Stimulated activated CD8-positive, alpha-beta memory T cell treated with anti-CD3 and anti-CD28 coated beads, Interleukin-4, amount 100 ng/mL, for 1 hour (primary cell): ENCODE data around the gene CELSR2.
"Not testable (repeated sequence)": the region's sequence is repeated elsewhere in the genome, so short reads cannot be mapped to it uniquely, and the experiment has no call there.

Experiments
- DNase-seq, 2 donors: peaks; one replicate each; pipeline ENCODE4 v3.0.0-alpha.2; 2020; ENCODE audit warnings: low read depth in 2 of 2, low spot score in 1 of 2

Gene CELSR2

GRCh38 chr1:109300650-109301151 is 51.4 kb downstream of the CELSR2 start:
- DNase-seq: no peak

DNA sequence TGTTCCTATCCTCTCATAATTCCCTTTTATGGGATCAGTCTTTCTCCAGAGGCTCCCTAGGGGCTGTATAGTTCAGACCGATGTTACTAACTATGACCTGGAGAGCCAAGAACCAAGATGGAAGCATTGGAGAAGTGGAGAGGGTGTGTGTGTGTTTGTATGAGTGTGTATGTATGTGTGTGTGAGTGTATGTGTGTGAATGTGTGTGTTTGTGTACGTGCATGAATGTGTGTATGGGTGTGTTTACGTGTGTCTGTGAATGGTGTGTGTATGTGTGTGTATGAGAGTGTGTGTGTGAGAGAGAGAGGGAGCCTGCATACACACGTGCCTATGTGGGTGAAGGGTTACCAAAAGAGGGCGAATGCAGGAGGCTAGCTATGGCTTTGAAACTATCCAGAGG is 52.5 kb downstream of the CELSR2 start:
- DNase-seq: no peak

DNA sequence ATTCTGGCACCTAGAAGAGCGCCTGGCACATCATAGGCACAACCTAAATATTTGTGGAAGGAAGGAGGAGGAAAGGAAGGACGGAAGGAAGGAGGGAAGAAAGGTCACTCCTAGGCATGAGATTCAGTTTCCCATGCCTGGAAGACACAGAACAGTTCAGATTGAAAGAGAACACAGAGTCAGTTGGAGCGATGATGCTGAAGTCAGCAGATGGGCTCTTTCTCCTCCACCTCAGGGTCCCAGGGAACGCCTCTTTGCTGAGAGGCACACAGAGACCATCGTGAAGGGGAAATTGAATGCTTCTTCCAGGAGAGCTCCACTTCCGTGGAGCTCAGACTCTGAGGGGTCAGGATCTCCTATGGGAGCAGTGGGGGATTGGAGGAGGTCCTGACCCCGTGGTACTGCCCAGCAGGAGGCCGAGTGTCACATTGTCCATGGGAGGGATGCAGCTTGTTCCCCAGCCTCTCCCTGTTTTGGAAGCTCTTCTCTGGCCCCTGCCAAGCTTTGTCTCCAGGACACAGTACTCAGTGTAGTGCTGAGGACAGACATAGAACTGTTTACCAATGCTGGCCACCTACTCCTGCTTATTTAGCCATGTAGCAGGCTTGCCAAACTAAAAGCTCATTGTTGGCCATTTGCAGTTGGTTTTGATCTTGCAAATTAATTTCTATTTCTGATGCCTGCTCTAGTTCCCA is 55.0 kb downstream of the CELSR2 start:
- no peak for DNase-seq

DNA sequence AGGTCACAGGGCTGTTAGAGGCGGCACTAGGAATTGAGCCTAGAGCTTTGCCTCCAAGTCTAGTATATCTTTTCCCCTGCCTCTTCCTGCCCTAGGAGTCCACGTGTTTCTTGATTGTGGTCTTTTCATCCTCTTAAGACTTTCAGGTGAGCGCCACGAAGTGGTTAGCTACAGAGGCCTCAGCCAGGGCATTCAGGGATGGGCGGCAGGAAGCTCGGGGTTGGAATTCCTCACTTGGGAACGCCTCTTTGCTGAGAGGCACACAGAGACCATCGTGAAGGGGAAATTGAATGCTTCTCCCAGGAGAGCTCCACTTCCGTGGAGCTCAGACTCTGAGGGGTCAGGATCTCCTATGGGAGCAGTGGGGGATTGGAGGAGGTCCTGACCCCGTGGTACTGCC is 56.7 kb downstream of the CELSR2 start:
- not testable (repeated sequence) for DNase-seq

- DNase-seq: no peak
Observed at GRCh38 chr1:109306832-109307273, 57.5 kb downstream of the CELSR2 start, which contains the start of gene MYBPHL. TSS of gene MYBPHL (minus strand) at chr1:109307011. CDS start at chr1:109306991, 20 bp downstream.

GRCh38 chr1:109307274-109308021 is 58.1 kb downstream of the CELSR2 start:
- DNase-seq: no peak

- DNase-seq: no peak
Observed at GRCh38 chr1:109309347-109309746, 60.0 kb downstream of the CELSR2 start.

GRCh38 chr1:109312246-109312645 is 62.9 kb downstream of the CELSR2 start:
- DNase-seq: no peak

DNA sequence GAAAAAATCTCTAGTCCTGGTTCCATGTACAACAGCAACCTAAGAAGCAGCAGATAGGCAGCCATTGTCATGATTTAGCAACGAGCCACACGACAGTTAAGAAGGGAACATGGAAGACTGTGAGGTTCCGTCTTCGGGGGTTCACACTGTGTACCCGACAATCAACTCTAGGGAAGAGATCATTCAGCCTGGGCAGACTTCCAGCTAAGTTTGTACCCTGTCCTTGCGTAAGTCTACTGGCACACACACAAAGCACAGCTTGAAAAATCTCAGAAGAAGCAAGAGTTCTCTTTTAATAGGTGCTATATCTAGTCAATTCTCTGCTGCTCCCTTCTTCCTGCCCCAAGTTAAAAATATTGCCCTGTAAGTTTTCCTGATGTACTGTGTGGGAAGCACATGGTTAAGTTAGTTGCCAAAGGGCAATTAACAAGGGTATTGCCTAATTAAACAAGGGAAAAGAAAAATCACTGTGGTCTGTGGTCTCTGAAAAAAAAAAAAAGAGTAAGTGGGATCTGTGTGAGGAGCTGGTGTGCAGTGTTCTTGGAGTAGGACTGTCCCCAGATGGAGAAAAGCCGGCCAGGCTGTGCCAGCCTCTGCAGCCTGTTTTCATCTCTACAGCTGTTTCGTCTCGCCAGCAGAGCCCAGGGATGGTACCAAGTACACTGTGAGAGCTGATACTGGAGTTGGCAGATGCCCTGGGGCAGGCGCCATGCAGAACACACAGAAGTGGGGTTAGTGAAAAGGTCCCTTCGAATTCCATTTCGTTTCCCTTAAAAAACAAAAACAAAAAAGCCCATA is 63.8 kb downstream of the CELSR2 start:
- DNase-seq: no peak

DNA sequence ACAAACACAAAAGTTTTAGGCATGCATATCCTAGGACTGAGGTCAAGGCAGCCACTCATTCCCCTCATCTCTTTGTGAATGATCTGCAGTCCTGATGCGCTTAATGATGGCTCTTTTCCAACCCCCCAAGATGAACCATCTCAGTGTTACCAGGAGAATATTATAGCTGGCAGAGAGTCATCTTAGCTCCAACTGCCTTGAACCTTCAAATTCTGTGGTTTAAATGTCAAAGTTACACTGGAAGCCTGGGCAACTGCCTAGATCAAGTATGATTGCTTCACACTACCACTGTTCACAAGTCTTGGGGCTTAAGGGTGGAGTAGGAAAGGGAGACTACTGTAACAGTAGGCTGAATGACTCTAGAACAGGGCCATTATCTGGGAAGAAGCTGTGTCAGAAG is 65.5 kb downstream of the CELSR2 start:
- DNase-seq: no peak

DNA sequence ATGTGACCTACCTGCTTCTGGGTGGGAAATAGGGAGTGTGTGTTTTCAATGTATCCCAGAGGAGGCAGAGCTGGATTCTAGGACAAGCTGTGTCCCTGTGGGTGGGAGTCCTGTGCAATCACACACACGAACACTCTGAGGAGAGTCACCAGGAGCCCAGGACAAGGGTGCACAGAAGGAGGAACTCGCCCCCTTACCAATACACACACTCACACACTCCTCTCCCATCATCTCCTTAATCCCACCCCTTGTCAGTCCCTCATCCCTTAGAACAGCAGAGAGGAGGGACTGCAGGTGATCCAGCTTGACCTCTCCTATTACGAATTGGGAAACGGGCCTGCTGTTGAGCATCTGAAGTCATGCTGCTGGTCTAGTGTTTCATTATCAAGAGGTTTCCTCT is 65.9 kb downstream of the CELSR2 start:
- no peak for DNase-seq

GRCh38 chr1:109316506-109316905 is 67.2 kb downstream of the CELSR2 start:
- no peak for DNase-seq

DNA sequence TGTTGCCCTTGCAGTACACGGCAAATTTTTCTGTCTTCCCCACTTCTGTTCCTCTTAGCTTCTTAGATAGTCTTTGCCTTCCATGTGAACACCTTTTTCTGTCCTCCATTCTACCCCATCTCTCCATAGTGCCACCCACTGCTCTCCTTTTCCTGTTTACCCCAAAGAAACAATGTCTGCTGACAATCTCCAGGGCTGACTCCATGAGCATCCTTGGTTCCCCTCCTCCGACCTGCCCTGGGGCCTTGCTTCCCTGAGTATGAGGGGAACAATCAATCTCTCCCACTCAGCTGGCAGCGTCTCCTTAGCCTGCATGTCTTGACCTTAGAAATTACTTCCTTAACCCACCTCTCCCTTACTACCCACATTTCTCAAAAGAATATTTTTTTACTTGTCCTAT is 69.8 kb downstream of the CELSR2 start:
- DNase-seq: no peak

GRCh38 chr1:109322974-109323373 is 73.6 kb downstream of the CELSR2 start:
- DNase-seq: no peak
